ENCODE results near the gene MIB2.
"Not testable (repeated sequence)": the region's sequence is repeated elsewhere in the genome, so short reads cannot be mapped to it uniquely, and the experiment has no call there.

MIB2 gene

DNA sequence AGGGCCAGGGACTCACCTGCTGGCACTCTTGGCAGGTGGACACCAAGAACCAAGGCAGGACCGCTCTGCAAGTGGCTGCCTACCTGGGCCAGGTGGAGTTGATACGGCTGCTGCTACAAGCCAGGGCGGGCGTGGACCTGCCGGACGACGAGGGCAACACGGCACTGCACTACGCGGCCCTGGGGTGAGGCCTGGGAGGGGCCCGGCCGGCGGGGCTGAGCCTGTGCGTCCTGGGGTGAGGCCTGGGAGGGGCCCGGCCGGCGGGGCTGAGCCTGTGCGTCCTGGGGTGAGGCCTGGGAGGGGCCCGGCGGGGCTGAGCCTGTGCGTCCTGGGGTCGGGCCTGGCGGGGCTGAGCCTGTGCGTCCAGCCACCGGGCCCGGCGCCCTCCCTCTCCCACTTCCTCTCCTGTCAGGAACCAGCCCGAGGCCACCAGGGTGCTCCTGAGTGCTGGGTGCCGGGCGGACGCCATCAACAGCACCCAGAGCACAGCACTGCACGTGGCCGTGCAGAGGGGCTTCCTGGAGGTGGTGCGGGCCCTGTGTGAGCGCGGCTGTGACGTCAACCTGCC is 12.0 kb downstream of the MIB2 start:
- no peak for DNase-seq (ENCODE audit: low read depth)

DNA sequence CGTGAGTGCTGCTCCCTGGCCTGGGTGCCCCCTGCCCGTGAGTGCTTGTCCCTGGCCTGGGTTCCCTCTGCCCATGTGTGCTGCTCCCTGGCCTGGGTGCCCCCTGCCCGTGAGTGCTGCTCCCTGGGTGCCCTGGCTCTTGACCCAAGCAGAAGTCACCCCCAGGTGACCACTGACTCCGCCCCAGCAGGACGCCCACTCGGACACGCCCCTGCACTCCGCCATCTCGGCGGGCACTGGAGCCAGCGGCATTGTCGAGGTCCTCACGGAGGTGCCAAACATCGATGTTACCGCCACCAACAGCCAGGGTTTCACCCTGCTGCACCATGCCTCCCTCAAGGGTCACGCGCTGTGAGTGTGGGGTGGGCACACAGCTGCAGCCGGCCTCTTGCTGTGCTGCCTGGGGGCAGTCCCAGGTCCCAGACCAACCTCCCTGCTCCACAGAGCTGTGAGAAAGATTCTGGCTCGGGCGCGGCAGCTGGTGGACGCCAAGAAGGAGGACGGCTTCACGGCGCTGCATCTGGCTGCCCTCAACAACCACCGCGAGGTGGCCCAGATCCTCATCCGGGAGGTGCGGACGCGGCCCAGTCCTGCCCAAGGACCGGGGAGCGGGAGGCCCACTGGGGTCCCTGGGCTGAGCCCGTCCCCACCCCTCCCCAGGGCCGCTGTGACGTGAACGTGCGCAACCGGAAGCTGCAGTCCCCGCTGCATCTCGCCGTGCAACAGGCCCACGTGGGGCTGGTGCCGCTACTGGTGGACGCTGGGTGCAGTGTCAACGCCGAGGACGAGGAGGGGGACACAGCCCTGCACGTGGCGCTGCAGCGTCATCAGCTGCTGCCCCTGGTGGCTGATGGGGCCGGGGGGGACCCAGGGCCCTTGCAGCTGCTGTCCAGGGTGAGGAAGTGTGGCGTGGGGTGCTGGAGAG is 12.8 kb downstream of the MIB2 start:
- DNase-seq (ENCODE audit: low read depth): no peak

DNA sequence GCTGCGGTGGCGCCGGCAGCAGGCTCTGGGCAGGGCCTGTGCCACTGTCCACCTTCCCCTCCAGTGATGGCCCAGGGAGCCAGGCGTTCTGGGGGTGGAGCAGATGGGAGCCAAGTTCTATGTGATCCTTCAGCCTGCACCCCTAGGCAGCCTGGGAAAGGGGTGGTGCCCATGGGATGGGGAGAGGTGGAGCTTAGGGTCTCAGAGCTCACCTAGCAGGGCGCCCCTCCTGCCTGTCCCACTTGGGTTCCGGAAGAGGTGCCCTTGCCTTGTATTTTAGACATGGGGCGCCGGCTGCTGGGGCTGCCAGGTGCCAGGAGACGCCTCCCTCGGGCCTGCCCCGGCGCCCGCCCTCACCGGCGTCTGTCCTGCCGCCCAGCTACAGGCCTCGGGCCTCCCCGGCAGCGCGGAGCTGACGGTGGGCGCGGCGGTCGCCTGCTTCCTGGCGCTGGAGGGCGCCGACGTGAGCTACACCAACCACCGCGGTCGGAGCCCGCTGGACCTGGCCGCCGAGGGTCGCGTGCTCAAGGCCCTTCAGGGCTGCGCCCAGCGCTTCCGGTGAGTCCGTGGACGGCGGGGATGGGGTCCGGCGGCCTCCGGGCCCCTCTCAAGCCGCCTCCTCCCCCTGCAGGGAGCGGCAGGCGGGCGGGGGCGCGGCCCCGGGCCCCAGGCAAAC is 13.6 kb downstream of the MIB2 start:
- no peak for DNase-seq (ENCODE audit: low read depth)

DNA sequence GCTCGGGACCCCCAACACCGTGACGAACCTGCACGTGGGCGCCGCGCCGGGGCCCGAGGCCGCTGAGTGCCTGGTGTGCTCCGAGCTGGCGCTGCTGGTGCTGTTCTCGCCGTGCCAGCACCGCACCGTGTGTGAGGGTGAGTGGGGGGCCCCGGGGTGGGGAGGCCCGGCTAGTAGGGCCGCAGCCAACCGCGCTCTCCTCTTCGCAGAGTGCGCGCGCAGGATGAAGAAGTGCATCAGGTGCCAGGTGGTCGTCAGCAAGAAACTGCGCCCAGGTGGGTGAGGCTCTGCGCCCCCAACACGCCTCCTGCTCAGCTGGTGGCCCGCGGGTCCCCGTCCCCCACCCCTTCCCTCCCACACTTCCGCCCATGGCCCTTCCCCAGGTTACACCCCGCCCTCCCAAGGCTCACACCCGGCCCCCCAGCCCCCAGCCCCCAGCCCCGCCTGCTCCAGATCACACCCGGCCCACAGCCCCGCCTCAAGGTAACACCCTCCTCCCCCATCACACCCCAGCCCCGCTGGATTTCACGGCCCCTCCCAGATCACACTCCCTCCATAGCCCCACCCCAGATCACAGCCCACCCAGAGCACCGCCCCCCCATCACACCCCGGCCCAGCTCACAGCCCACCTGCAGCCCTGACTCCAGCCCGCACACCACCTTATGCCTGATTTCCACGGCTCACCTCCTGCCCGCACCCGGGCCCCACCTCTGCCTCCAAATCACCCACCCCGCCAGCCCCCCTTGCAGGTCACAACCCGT is 14.3 kb downstream of the MIB2 start:
- no peak for DNase-seq (ENCODE audit: low read depth)

DNA sequence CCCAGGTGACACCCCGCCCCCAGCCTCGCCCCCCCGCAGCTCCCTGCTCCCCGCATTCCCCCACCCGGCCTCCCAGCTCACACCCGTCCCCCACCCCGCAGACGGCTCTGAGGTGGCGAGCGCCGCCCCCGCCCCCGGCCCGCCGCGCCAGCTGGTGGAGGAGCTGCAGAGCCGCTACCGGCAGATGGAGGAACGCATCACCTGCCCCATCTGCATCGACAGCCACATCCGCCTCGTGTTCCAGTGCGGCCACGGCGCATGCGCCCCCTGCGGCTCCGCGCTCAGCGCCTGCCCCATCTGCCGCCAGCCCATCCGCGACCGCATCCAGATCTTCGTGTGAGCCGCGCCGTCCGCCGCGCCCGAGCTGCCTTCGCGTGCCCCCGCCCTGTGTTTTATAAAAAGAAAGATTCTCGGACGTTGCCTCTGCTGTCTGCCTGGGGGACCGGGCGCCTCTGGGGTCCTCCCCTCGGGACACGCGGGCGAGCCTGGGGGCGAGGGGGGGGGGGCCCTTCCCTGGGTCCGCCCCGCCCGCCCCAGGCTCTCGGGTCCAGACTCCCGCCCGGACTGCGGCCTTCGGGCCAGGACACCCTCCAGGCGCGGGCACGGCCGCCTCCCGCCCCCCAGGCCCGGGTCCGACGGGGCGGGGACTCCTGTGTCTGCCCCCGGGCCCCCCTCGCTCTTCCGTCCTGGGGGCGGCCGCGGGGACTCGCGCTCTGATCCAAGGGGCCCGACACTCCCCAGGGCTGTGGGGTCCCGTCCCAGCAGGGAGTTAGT is 15.1 kb downstream of the MIB2 start:
- DNase-seq (ENCODE audit: low read depth): peak; percentile 81

DNA sequence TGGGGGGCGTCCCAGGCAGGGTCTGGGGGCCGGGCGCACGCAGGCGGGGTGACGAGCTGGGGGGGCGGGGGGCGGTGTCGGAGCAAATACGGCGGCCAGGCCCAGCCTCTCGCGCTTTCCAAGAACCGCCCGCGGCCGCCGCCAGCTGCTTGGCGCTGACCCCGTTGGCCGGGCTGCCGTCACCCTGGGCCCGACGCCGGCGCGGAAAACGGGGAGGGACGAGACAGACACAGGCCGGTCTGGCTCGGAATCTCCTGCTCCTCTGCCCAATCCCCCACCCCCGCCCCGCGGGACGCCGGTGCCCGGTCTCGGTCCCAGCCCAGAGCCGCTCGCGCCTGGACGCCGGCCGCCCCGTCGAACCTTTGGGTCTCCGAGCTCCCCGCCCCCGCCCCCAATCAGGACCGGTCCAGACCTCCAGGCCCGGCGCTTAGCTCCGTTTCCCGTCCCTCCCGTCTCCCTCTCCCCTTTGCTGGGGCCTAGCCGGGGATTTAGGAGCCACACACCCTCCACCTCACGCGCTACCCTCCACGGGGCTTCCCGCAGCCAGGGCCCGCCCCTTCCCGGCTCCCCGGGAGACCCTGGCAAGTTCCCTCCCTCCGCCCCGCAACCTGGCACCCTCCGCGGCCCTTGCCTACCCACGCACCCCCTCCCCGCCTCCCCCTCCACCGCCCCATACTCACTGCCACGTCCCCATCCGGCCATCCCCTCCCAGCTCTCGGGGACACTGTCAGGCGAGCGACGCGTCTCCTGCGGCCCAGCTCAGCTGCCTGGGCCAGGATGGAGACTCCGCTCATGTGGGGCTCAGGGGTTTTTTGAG is 15.9 kb downstream of the MIB2 start:
- no peak for DNase-seq (ENCODE audit: low read depth)

DNA sequence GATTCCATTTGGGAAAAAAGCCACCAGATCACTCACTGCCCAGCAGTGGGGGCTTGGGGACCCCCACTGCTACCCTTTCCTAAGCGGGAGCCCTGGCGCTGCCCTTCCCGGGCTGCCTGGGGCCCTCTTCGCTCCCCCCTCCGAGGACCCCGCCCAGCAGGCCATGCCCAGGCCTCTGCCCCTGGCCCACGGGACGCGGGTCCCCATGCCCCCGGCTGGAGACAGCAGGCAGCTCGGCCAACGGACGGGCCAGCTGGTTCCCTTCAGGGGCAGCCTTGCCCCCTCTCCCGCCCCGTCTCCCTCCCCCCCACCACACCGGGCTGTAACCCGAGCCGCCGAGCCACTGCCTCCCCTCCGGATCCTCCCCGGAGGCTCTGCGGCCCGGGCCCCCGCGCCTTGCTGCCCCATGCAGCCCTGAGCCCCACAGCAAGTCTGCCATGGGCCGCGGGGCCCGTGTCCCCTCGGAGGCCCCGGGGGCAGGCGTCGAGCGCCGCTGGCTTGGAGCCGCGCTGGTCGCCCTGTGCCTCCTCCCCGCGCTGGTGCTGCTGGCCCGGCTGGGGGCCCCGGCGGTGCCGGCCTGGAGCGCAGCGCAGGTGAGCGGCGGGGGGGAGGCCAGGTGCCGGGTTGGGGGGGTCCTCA is 16.6 kb downstream of the MIB2 start, which contains the start of gene MMP23B:
MMP23B (plus strand) TSS at position 392 of the 639 bp plus-strand sequence; CDS start at position 438, 46 bp downstream.
- DNase-seq (ENCODE audit: low read depth): no peak

DNA sequence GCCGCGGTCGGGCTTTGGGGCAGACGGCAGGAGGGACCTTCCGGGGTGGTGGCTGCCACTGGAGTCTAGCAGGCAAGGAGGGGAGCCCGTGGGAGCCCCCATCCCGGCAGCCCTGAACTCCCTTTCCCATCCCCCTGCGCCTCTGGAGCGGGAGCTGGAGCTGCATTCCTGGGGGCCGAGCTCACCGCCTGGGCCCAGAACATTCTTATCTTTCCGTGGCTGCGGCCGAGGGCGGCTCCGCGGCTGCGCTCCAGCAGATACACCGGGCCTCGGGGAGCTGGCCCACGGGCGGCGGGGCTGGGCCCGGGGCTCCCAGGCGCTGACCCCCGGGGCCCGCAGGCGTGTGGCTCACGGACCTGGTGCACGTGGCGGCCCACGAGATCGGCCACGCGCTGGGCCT is 18.1 kb downstream of the MIB2 start:
- DNase-seq (ENCODE audit: low read depth): not testable (repeated sequence)

DNA sequence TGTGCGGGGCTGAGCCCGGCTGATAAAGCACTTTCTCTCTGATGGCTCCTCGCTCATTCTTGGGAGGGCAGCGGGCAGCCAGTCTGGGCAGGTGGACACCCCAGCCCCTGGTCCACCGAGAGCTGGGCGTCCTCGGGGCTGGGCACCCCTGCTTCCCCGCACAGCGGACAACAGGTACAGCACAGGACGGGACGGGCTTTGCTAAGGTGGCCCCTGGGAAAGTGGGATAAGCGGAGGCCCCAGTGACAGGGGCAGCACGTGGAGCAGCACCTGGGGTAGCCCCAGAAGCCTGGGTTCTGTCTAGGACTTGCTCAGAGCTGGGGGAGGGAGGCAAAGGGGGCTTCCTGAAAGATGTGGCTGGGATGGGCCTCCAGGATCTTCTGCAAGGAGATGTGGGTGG is 19.3 kb downstream of the MIB2 start:
- DNase-seq (ENCODE audit: low read depth): not testable (repeated sequence)

DNA sequence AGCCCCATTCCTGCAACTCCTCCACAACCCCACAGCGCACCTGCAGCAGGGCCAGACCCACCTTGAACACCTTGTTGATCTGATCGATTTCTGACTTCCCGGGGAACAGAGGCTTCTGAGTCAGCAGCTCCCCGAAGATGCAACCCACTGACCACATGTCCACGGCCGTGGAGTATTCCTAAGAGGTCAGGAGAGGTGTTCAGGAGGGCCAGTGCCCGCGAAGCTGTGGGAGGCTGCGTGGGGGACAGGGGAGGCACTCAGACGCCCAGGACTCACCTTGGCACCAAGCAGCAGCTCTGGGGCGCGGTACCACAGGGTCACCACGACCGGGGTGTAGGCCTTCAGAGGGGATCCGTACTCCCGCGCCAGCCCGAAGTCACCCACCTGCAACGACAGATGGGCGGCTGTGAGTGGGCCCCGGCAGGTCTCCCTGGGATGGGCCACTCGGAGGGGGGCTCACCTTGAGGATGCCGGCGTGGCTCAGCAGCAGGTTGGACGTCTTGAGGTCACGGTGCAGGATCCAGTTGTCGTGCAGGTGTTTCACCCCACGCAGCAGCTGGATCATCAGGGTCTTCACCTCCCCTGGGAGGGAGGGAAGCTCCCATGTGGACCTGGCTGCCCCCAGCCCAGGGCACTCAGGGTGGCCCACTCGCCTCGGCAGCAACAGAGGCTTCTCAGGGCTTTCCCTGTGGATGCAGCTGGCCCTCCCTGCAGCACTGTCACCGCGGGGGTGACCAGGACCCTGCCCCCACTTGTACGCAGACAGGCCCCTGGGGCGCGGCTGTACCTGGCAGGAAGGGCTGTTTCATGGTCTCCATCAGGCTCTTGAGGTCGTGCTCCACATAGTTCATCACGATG is 21.6 kb downstream of the MIB2 start:
- DNase-seq (ENCODE audit: low read depth): not testable (repeated sequence)

DNA sequence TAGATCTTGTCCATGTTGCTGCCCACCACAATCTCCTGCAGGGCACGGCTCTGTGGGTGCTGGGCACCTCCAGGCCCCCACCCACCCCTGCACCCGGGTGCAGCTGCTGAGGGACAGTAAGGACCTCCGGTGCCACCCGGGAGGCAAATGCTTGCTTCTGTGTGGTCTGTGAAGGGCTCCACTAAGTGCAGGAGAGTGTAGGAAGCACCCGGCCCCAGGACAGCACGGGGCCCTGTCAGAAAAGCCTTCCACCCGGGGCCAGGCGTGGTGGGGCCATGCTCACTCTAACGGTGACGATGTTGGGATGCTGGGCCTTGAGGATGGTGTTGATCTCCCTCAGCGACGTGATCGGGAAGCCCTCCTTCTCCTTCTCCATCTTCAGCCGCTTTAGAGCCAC is 22.2 kb downstream of the MIB2 start:
- DNase-seq (ENCODE audit: low read depth): not testable (repeated sequence)

DNA sequence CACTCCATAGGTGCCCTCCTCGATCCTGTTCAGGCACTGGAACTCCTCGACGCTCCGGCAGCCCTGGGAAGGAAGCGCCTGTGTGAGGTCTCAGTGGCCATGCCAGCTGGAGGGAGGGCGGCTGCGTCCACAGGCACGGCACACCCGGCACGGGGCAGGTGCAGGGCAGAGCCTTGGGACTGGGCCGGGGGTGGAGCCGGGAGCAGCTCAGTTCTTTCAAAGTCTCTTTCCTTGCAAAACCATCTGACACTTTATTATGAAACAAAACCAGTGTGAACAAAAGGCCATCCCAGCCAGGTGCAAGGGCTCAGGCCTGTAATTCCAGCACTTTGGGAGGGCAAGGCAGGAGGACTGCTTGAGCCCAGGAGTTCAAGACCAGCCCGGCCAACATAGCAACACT is 23.2 kb downstream of the MIB2 start:
- DNase-seq (ENCODE audit: low read depth): not testable (repeated sequence)

DNA sequence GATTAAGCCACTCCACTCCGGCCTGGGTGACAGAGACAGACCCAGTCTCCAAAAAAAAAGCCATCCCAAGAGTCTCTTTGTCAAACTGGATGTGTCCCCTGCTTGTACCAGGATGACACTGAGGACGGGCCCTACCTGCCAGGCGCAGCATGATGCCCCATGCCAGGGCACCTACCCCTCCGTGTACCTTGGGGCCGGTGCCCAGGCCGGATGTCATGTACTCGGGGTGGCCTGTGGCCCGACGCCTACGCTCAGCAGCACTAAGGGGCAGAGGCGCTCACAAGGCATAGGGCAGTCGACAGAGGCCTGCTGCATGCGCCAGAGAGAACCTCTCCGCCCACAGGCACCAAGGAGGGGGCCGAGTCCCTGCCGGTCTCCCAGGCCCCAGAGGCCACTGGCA is 24.1 kb downstream of the MIB2 start:
- not testable (repeated sequence) for DNase-seq (ENCODE audit: low read depth)

DNA sequence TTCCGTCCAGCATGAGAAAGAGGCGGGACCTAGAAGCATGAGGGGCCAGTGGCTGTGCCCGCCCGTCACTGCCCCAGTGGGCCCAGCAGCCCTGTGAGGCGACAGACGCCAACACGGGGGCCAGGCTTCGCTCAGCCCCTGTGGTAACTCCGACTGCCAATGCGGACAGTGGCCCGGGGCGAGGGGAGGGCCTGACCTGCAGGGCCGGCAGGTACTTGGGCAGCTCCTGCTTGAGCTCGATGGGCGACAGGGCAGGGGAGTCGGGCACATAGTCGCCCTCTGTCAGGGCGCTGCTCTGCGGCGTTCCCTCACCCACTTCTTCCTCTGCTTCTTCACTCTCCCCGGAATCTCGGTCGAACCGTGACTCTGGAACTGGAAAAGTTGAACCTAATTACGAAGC is 24.8 kb downstream of the MIB2 start:
- DNase-seq (ENCODE audit: low read depth): not testable (repeated sequence)

DNA sequence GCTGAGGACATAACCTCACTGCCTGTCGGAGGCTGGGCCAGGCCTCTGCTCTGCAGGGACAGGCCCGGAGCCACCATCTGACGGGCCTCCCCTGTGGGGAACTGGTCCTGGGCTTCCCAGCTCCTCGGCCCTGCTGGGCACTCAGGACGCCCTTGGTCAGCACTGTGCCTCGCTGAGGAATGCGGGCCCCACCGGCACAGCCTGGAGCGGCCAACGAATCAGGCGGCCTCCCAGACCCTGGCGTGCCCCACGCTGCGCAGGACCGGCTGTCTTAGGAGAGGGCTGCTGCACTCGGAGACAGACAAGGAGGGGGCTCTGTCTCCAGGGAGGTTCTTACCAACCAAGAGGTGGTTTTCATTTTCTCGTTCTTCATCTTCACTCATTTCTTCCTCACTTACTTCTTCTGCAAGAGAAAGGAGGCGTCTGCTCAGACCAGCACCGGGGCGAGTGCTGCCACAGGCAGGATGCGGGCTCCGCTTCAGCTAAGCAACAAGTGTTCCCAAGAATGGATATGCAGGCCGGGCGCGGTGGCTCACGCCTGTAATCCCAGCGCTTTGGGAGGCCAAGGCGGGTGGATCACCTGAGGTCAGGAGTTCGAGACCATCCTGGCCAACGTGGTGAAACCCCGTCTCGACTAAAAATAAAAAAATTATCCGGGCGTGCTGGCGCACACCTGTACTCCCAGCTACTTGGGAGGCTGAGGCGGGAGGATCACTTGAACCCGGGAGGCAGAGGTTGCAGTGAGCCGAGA is 25.6 kb downstream of the MIB2 start:
- not testable (repeated sequence) for DNase-seq (ENCODE audit: low read depth)

DNA sequence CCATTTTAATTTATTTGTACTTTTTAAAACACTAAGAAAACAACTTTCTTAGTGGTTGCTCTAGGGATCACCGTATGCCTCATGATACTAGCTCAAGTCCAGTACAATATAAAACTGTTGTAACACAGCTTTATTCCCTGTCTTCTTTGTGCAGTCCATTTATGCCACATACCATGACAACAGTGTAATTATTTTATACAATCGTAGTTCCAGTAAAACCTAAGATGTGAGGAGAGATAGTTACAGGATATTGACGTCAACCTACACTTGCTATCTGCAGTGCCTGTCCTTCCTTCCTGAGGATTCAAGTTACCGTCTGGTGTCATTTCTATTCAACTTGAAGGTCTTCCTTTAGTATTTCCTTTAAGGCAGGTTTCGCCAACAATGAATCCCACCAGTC is 31.0 kb downstream of the MIB2 start:
- not testable (repeated sequence) for DNase-seq (ENCODE audit: low read depth)

DNA sequence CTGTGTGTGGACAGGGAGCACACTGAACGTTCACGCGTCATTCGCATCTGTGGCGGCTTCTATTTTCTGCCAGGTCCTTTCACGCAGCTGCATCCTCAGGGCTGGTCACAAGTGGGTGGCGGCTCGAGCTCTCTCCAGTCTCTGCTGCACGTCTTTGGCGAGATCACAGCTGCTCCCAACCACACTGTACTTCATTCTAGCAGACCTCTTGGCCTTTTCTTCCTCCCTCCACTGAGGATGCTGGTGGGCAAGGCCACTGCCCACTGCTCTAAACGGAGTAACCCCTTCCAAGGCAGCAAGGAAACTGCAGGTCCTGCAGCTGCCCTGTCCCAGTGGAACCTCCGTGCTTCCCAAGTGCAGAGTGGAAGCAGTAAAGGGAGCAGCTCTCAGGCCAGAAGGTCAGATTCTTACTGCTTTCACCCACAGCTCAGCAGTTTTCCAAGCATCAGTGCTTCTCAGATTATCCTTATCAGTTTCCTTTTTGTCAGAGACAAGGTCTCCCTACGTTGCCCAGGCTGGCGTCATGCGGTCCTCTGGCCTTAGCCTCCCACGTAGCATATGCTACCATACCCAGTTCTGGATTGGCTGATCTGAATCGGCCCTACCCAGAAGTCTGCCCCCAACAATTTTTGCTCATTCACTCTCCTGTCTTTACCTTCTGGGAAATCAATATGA is 32.4 kb downstream of the MIB2 start:
- not testable (repeated sequence) for DNase-seq (ENCODE audit: low read depth)

DNA sequence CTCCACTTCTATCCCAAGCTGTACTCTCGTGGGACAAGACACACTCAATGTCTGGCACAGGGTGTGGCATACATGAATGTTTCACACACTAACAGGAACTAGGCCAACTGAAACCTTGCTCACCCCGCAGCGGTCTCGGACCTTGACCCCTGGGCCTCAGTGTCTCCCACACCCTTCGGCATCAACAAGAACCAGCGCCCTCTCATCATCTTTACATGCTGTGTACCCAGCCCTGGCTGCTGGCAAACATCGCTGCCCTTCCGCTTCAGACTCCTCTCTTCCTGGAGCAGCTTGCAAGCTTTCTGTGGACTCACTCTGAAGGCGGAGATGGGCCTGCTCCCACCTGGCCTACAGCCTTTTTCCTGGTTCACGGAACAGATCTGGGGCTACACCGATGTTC is 33.0 kb downstream of the MIB2 start:
- not testable (repeated sequence) for DNase-seq (ENCODE audit: low read depth)

All from stimulated activated CD8-positive, alpha-beta memory T cell treated with anti-CD3 and anti-CD28 coated beads, Interleukin-15, amount 100 ng/mL, for 24 hours (primary cell).